Liver (tissue), 9 donors: ENCODE measurements around the gene CCDC69. TPM values are rescaled to one million over a fixed set of nuclear protein-coding genes. Genes with fewer than 3 reads are reported as not detected.

Source experiments
- DNase-seq: peaks from one replicate; pipeline ENCODE4 v3.0.0-alpha.2; 2017; ENCODE audit warnings: low spot score
- H3K27ac ChIP-seq, 2 donors: one replicate each; pipeline ENCODE4 v1.7.0; 2013; ENCODE audit warnings: inconsistent platforms in 2 of 2, low read length in 2 of 2, control low read depth in 1 of 2, low read depth in 1 of 2, mild to moderate bottlenecking in 1 of 2
- H3K27me3 ChIP-seq, 4 donors: one replicate each; pipeline versions ENCODE4 v1.6.1 to v1.7.0; 2013; ENCODE audit warnings: low read length in 3 of 4, inconsistent platforms in 1 of 4, mild to moderate bottlenecking in 1 of 4, moderate library complexity in 1 of 4; ENCODE audit not compliant: control insufficient read depth in 4 of 4, insufficient read depth in 4 of 4
- H3K36me3 ChIP-seq, 4 donors: one replicate each; pipeline versions ENCODE4 v1.6.1 to v1.7.0; 2013; ENCODE audit warnings: low read length in 3 of 4, mild to moderate bottlenecking in 3 of 4, low read depth in 1 of 4, moderate library complexity in 1 of 4; ENCODE audit not compliant: control insufficient read depth in 4 of 4, insufficient read depth in 3 of 4
- H3K4me1 ChIP-seq, 4 donors: one replicate each; pipeline versions ENCODE4 v1.6.1 to v1.7.0; 2013; ENCODE audit warnings: low read length in 3 of 4, mild to moderate bottlenecking in 3 of 4, moderate library complexity in 1 of 4; ENCODE audit not compliant: control insufficient read depth in 4 of 4, insufficient read depth in 4 of 4
- H3K4me3 ChIP-seq, 3 donors: one replicate each; pipeline versions ENCODE4 v1.6.1 to v1.7.0; 2013; ENCODE audit warnings: low read length in 3 of 3, control low read depth in 1 of 3, low read depth in 1 of 3, mild to moderate bottlenecking in 1 of 3
- H3K9ac ChIP-seq, 2 donors: one replicate each; pipeline ENCODE4 v1.7.0; 2013; ENCODE audit warnings: low read length in 2 of 2, mild to moderate bottlenecking in 2 of 2, moderate library complexity in 2 of 2, control low read depth in 1 of 2, low read depth in 1 of 2
- H3K9me3 ChIP-seq, 4 donors: one replicate each; pipeline versions ENCODE4 v1.6.1 to v1.7.0; 2013; ENCODE audit warnings: low read length in 3 of 4; ENCODE audit not compliant: control insufficient read depth in 4 of 4
- FOXA1 ChIP-seq: IDR thresholded peaks from 2 replicates; pipeline ENCODE4 v1.6.1; 2016; ENCODE audit warnings: antibody characterized with exemption
- FOXA2 ChIP-seq: IDR thresholded peaks from 2 replicates; pipeline ENCODE4 v1.6.1; 2016; ENCODE audit warnings: antibody characterized with exemption
- GABPA ChIP-seq, 2 donors: IDR thresholded peaks in 1 of 2; conservative IDR thresholded peaks in 1 of 2; 2 replicates each; pipeline ENCODE4 v1.6.1; 2016; ENCODE audit warnings: antibody characterized with exemption in 2 of 2, mild to moderate bottlenecking in 1 of 2, moderate library complexity in 1 of 2
- HNF4A ChIP-seq, 2 donors: conservative IDR thresholded peaks; 2 replicates each; pipeline ENCODE4 v1.6.1; 2016; ENCODE audit warnings: antibody characterized with exemption in 2 of 2, mild to moderate bottlenecking in 2 of 2
- JUND ChIP-seq, 2 donors: IDR thresholded peaks; 2 replicates each; pipeline ENCODE4 v1.6.1; 2016; ENCODE audit warnings: antibody characterized with exemption in 2 of 2
- NR2F2 ChIP-seq: IDR thresholded peaks from 2 replicates; pipeline ENCODE4 v1.6.1; 2016; ENCODE audit warnings: antibody characterized with exemption
- RAD21 ChIP-seq, 2 donors: IDR thresholded peaks; 2 replicates each; pipeline ENCODE4 v1.6.1; 2016; ENCODE audit warnings: antibody characterized with exemption in 2 of 2, mild to moderate bottlenecking in 2 of 2
- RXRA ChIP-seq, 2 donors: IDR thresholded peaks; 2 replicates each; pipeline ENCODE4 v1.6.1; 2017 to 2018; ENCODE audit warnings: antibody characterized with exemption in 2 of 2, mild to moderate bottlenecking in 1 of 2
- TAF1 ChIP-seq: conservative IDR thresholded peaks from 2 replicates; pipeline ENCODE4 v1.6.1; 2016; ENCODE audit warnings: antibody characterized with exemption, mild to moderate bottlenecking
- YY1 ChIP-seq: IDR thresholded peaks from 2 replicates; pipeline ENCODE4 v1.6.1; 2016; ENCODE audit warnings: antibody characterized with exemption, mild to moderate bottlenecking
- WGBS: extraction: QIAGEN DNeasy Blood & Tissue Kit; methylation state at CpG from one replicate; pipeline ENCODE4 v1.1.7; 2013; 5-methylcytosine and 5-hydroxymethylcytosine counted together
- polyA plus RNA-seq, 2 donors: library from polyadenylated mRNA; stranded (reverse) in 1 of 2; unstranded in 1 of 2; fragments of 200-250 nt in 1 of 2; fragments of >200 nt in 1 of 2; fragmentation: Nextera tagmentation in 1 of 2; extraction: Ambion mirVana in 1 of 2; gene quantifications; one replicate each; pipeline versions ENCODE4 v1.2.1 to v1.2.3, GENCODE V29; 2013 to 2015
- total RNA-seq, 2 donors: library from RNA; depleted of rRNA; stranded (reverse); fragments of >200 nt; gene quantifications; one replicate each; pipeline ENCODE4 v1.2.3, GENCODE V29; 2014
- TF ChIP-seq, protein P1 (sequence below): fragments of 150-350 bp; IDR thresholded peaks from 2 replicates; pipeline ENCODE4 v1.5.1; 2017; ENCODE audit warnings: improper control_type of control experiment, low read depth, low read length; ENCODE audit not compliant: missing input control
- TF ChIP-seq, protein P2 (sequence below): IDR thresholded peaks from 2 replicates; pipeline ENCODE4 v1.6.1; 2016; ENCODE audit warnings: antibody characterized with exemption, mild to moderate bottlenecking
- donor health status: healthy.
- donor health status: healthy.
- donor health status: healthy.
- donor health status: healthy.
- donor health status: healthy.

Gene CCDC69, protein sequence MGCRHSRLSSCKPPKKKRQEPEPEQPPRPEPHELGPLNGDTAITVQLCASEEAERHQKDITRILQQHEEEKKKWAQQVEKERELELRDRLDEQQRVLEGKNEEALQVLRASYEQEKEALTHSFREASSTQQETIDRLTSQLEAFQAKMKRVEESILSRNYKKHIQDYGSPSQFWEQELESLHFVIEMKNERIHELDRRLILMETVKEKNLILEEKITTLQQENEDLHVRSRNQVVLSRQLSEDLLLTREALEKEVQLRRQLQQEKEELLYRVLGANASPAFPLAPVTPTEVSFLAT
- total RNA-seq = 10 to 100 TPM; 11.9 to 21.8 TPM
- 10 to 100 TPM; 14.2 to 28.6 TPM for polyA plus RNA-seq

DNA sequence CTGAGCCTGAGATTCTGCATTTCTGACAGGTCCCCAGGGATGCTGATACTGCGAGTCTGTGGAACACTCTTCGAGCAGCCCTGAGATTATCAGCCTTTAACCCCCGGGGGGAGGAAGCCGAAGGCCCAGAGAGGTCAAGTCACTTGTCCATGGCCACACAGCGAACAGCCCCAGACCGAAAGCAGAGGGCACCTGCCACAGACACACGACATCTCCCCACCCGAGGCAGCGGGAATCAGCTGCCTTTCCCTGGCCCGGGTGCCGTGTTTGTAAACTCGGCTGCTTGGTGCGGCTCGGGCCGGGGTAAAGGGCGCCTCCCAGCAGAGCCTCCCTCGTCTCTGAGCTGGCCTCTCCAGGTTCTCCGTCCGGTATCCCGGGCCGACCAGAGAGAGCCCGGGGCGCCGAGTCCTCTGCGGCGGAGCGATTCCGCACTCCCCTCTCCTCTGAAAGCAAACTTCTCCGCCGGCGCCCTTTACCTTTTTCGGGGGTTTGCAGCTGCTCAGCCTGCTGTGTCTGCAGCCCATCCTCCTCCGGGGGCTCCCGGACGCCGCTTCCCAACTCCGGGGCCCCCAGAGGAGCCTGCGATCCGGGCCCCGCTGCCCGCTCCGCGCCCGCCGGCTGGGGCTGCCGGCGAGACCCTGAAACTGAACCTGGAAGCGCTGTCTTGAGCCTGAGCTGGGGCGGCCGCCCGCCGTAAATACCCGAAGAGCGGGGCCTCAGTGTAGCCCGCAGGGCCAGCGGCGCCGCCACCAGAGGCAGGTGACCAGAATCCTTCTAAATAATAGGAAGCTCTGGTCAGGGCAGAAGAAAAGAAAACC lies at the start of gene CCDC69:
CCDC69 (minus strand) TSS at position 646 of the 818 bp plus-strand sequence; CDS start at position 524, 122 bp downstream.
- peak within 1 kb of the TSS; percentile 62 to 86 (median 75) for H3K4me3 ChIP-seq
- peak within 1 kb of the TSS; percentile 76 to 78 for H3K27ac ChIP-seq
- H3K36me3 ChIP-seq = no peaks in the 10 kb centered on the region
- no peaks in the 10 kb centered on the region for H3K9me3 ChIP-seq
- H3K4me1 ChIP-seq = peaks cover 3 to 14% (median 10%) of the 10 kb centered on the region in 4 donors
- DNase-seq = peak; percentile 74
- peak within 1 kb of the TSS; percentile 42 to 75 for H3K9ac ChIP-seq
- TF ChIP-seq YY1 (peak; percentile 62), JUND (IDR thresholded peaks at IDR 0.05) (no peak), FOXA2 (no peak), RXRA (IDR thresholded peaks at IDR 0.05) (no peak), TAF1 (no peak), NR2F2 (no peak), RAD21 (IDR thresholded peaks at IDR 0.05) (peak in 1 of 2 donors; percentile 48), HNF4A (conservative IDR thresholded peaks at IDR 0.05) (peak in 1 of 2 donors; percentile 12)
- TF ChIP-seq, protein P1, sequence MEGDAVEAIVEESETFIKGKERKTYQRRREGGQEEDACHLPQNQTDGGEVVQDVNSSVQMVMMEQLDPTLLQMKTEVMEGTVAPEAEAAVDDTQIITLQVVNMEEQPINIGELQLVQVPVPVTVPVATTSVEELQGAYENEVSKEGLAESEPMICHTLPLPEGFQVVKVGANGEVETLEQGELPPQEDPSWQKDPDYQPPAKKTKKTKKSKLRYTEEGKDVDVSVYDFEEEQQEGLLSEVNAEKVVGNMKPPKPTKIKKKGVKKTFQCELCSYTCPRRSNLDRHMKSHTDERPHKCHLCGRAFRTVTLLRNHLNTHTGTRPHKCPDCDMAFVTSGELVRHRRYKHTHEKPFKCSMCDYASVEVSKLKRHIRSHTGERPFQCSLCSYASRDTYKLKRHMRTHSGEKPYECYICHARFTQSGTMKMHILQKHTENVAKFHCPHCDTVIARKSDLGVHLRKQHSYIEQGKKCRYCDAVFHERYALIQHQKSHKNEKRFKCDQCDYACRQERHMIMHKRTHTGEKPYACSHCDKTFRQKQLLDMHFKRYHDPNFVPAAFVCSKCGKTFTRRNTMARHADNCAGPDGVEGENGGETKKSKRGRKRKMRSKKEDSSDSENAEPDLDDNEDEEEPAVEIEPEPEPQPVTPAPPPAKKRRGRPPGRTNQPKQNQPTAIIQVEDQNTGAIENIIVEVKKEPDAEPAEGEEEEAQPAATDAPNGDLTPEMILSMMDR = no peak
- TF ChIP-seq, protein P2, sequence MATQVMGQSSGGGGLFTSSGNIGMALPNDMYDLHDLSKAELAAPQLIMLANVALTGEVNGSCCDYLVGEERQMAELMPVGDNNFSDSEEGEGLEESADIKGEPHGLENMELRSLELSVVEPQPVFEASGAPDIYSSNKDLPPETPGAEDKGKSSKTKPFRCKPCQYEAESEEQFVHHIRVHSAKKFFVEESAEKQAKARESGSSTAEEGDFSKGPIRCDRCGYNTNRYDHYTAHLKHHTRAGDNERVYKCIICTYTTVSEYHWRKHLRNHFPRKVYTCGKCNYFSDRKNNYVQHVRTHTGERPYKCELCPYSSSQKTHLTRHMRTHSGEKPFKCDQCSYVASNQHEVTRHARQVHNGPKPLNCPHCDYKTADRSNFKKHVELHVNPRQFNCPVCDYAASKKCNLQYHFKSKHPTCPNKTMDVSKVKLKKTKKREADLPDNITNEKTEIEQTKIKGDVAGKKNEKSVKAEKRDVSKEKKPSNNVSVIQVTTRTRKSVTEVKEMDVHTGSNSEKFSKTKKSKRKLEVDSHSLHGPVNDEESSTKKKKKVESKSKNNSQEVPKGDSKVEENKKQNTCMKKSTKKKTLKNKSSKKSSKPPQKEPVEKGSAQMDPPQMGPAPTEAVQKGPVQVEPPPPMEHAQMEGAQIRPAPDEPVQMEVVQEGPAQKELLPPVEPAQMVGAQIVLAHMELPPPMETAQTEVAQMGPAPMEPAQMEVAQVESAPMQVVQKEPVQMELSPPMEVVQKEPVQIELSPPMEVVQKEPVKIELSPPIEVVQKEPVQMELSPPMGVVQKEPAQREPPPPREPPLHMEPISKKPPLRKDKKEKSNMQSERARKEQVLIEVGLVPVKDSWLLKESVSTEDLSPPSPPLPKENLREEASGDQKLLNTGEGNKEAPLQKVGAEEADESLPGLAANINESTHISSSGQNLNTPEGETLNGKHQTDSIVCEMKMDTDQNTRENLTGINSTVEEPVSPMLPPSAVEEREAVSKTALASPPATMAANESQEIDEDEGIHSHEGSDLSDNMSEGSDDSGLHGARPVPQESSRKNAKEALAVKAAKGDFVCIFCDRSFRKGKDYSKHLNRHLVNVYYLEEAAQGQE = peak; percentile 36
- H3K27me3 ChIP-seq = no peaks in the 10 kb centered on the region
- under 1% methylated on average over 58 of the region's 58 CpGs for WGBS

DNA sequence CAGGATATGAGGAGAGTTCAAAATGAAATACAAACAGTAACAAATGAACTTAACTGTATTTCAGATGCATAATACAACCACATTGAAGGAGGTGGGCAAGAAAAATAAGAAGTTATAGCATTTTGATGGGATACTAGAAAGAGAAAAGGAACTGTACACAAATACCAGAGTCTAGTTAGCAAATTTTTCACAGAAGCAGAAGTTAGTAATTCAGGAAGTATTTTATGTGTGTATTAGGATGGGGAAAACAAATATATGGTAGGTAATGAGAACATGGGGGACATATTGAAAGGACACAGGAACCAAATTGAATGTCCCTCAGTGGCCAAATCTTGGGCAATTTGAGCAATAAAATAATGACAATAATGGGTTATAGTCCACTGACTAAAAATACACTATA lies 47.4 kb upstream of the CCDC69 start:
- Histone ChIP-seq H3K4me3 (no peak overlapping the region), H3K4me1 (no peaks in the 10 kb centered on the region), H3K9me3 (no peaks in the 10 kb centered on the region), H3K27ac (no peak overlapping the region), H3K36me3 (peaks cover 5 to 16% (median 7%) of the 10 kb centered on the region in 4 donors), H3K9ac (no peak overlapping the region), H3K27me3 (no peaks in the 10 kb centered on the region)
- TF ChIP-seq JUND (IDR thresholded peaks at IDR 0.05) (no peak), FOXA2 (no peak), GABPA (IDR thresholded peaks at IDR 0.05 in 1 of 2, conservative IDR thresholded peaks at IDR 0.05 in 1 of 2) (no peak), FOXA1 (no peak)
- no peak for DNase-seq
